ENCODE results near the gene IQGAP2.

The IQGAP2 gene

DNA sequence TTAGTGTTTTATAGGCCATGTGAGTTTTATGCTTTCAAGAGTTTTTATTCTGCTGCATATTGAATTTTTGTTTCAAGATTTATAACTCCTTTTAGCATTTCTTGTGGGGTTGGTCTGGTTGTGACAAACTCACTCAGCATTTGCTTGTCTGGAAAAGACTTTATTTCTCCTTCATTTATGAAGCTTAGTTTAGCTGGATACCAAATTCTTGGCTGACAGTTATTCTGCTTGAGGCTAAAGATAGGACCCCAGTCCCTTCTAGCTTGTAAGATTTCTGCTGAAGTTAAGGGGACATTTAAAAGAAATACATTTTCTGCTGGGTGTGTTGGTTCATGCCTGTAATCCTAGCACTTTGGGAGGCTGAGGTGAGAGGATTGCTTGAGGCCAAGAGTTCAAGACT, 36.8 kb downstream of the IQGAP2 start:
- TF ChIP-seq, protein P1, sequence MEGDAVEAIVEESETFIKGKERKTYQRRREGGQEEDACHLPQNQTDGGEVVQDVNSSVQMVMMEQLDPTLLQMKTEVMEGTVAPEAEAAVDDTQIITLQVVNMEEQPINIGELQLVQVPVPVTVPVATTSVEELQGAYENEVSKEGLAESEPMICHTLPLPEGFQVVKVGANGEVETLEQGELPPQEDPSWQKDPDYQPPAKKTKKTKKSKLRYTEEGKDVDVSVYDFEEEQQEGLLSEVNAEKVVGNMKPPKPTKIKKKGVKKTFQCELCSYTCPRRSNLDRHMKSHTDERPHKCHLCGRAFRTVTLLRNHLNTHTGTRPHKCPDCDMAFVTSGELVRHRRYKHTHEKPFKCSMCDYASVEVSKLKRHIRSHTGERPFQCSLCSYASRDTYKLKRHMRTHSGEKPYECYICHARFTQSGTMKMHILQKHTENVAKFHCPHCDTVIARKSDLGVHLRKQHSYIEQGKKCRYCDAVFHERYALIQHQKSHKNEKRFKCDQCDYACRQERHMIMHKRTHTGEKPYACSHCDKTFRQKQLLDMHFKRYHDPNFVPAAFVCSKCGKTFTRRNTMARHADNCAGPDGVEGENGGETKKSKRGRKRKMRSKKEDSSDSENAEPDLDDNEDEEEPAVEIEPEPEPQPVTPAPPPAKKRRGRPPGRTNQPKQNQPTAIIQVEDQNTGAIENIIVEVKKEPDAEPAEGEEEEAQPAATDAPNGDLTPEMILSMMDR (conservative IDR thresholded peaks at IDR 0.05; ENCODE audit: low read depth, low read length), result no peak
- no peak for DNase-seq (ENCODE audit: low read depth)

DNA sequence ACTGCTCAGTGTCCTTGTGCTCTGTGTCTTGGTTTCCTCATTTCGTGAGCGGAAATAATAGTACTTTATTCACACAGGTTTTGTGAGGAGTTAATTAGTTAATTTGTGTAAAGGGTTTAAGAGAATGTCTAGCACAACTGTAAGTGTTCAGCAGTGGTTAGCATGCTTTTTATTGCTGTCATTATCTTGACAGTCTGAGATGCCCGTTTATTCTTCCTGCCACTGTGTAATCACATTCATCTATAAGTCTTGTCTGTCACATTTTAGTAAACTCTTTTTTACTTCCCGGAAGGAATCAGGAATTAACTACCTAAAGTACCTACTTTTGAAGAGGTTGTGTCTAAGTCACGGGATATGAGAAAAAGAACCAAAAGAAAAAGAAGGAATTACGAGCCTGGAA, 38.0 kb downstream of the IQGAP2 start:
- TF ChIP-seq, protein P1 (conservative IDR thresholded peaks at IDR 0.05; ENCODE audit: low read depth, low read length), result no peak
- H3K4me3 ChIP-seq (ENCODE audit: low read depth, low read length), result no peak overlapping the region
- no peak for DNase-seq (ENCODE audit: low read depth)

More for the DNA sequence above, 36.8 kb downstream of the IQGAP2 start:
- no peak overlapping the region for H3K4me3 ChIP-seq (ENCODE audit: low read depth, low read length)

DNA sequence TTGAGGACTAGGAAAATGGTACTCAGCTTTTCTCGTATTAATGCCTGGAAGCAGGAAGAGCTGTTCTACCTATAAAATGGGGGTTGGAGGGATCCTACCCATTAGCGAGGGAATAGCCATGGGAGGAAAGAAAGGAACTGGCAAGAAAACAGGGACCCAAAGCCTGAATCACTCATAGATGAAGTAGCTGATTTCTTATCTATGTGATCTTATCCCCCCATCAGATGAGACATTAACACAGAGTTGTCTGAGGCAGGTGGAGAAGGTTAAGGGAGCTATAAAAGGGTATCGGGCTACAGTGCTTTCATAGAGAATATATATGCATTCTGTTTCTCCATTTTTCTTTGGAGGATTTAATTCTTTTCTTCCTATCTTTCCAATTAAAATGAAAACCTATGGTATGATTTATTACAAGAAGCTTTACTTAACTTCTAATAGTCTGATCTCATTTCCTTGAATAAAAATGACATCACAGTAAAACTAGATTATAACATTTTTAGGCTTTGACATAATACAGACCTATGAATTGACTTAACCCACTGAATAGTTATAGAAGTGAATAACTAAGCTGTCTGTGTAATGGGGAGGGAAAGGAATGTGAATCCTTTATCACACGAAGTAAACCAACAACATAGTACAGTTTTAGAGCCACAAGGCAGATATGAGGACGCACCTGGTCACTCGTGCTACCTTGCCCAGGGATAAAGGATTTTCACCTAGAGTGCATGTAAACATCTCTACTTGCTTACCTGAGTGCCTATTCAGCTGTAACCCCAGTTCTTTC, 39.0 kb downstream of the IQGAP2 start:
- TF ChIP-seq, protein P1 (conservative IDR thresholded peaks at IDR 0.05; ENCODE audit: low read depth, low read length), result no peak
- DNase-seq (ENCODE audit: low read depth), result no peak
- no peak overlapping the region for H3K4me3 ChIP-seq (ENCODE audit: low read depth, low read length)

DNA sequence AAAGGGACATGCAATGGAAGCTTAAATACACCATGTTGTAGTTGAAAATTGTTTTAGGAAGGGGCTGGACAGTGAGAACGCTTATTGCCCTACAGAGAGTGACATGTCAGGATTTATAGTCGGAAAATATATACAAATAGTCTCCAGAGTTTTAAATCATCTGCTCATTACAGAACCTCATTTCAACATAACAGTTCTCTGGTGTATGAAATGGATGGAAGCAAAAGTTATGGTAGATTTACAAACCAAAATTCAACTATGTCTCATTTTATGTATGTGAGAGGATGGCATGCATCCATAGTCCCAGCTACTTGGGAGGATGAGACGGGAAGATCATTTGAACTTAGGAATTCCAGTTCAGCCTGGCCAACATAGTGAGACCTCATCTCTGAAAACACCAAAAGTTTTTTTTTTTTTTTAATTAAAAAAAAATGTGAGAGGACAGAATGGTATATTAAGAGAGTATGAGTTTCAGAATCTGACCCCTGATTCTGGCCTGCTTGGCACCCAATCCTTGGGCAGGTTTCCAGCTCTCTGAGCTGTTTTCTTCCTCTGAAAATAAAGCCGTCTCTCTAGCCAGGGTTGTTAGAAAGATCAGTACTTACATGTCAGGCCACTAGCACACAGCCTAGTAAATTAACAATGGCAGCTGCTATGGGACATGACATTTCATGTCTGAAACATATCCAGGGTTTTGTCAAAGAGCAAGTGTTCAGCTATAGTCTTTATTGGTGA, 40.1 kb downstream of the IQGAP2 start:
- DNase-seq (ENCODE audit: low read depth), result no peak
- no peak overlapping the region for H3K4me3 ChIP-seq (ENCODE audit: low read depth, low read length)
- TF ChIP-seq, protein P1 (conservative IDR thresholded peaks at IDR 0.05; ENCODE audit: low read depth, low read length), result no peak

DNA sequence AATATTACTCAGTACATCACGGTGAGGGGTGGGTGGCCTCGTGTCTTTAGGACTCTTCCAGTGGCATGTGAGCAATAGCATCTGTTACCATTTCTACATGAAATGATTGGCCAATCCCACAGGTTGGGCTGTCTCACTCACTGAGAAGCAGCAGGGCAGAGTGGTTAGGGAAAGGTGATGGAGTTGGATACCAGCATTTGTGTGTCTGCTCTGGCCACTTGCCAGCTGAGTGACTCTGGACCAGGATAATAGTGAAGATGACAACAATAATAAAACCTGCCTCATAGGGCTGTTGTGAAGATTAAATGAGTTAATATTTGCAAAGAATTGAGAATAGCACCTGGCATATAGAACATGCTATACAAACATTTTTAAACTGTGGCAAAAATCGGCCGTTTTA, 42.0 kb downstream of the IQGAP2 start:
- TF ChIP-seq, protein P1 (conservative IDR thresholded peaks at IDR 0.05; ENCODE audit: low read depth, low read length), result no peak
- no peak overlapping the region for H3K4me3 ChIP-seq (ENCODE audit: low read depth, low read length)
- DNase-seq (ENCODE audit: low read depth), result no peak

DNA sequence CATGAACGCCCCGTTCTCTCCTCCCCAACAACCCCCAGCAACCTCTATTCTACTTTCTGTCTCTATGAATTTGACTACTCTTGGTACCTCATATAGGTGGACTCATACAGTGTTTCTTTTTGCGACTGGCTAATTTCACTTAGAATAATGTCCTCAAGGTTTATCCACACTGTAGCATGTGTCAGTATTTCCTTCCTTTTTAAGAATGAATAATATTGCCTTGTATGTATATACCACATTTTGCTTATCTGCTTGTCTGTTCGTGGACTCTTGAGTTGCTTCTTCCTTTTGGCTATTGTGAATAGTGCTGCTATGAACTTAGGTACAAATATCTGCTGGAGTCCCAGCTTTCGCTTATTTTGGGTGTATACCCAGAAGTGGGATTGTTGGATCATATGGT, 42.7 kb downstream of the IQGAP2 start:
- DNase-seq (ENCODE audit: low read depth), result no peak
- TF ChIP-seq, protein P1 (conservative IDR thresholded peaks at IDR 0.05; ENCODE audit: low read depth, low read length), result no peak
- no peak overlapping the region for H3K4me3 ChIP-seq (ENCODE audit: low read depth, low read length)
